WTC11 (cell line): ENCODE data around the gene TUBB1.

Experiments
- ERG ChIP-seq: fragments of 250-450 bp; sonication (Bioruptor Pico); IDR thresholded peaks from 2 replicates; pipeline ENCODE4 v1.8.0; 2021; ENCODE audit warnings: mild to moderate bottlenecking
- USF2 ChIP-seq: sonication (generic); formaldehyde crosslinking; IDR thresholded peaks from 2 replicates; pipeline ENCODE4 v1.8.1; 2023; ENCODE audit warnings: mild to moderate bottlenecking, missing genetic modification reagents, moderate library complexity

GRCh38 chr20:59032713-59033059, 13.5 kb downstream of the TUBB1 start:
- TF ChIP-seq USF2 (CRISPR knock-in tag) (no peak), ERG (CRISPR knock-in tag) (no peak)
